Transverse colon (tissue), 4 donors: ENCODE measurements around the gene ZNF574.

ENCODE experiments used
- EP300 ChIP-seq: sonication (generic); formaldehyde crosslinking; IDR thresholded peaks from one replicate; pipeline ENCODE4 v1.6.1; 2017; ENCODE audit warnings: antibody characterized with exemption, low read depth
- POLR2A ChIP-seq: fragments of 450-650 bp; IDR thresholded peaks from one replicate; pipeline ENCODE4 v1.6.1; 2016; ENCODE audit warnings: antibody characterized with exemption, mild to moderate bottlenecking, moderate library complexity
- POLR2AphosphoS5 ChIP-seq, 3 donors: sonication (generic); formaldehyde crosslinking; IDR thresholded peaks; one replicate each; pipeline ENCODE4 v1.6.1; 2016; ENCODE audit warnings: antibody characterized with exemption in 3 of 3
- TF ChIP-seq, protein P1 (sequence below), 5 experiments: fragments of 200-600 bp in 3 of 5; fragments of 450-650 bp in 2 of 5; sonication (generic) in 3 of 5; IDR thresholded peaks; 1 replicate in 2 of 5; 2 replicates in 3 of 5; pipeline ENCODE4 v1.5.1; 2016 to 2017; ENCODE audit warnings: antibody characterized with exemption in 5 of 5, inconsistent platforms in 3 of 5, mild to moderate bottlenecking in 2 of 5, moderate library complexity in 1 of 5

DNA sequence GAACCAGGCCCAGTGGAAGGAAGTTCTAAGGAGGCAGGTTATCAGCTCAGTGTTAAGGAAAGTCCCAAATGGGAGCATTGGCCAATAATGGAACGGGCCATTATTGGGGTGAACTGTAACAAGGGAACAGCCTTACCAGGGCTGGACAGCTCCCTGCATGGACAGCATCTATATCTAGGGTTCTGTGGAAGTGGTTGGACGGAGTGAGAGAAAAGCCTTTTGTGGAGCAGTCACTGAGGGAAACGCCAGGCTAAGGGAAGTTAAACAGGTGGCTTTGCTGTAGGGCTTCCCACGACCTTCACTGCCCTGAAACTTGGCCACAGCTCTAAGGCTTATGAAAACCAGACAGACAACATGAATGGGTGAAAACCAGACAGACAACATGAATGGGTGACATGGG is 39.3 kb downstream of the ZNF574 start:
- TF ChIP-seq, protein P1, sequence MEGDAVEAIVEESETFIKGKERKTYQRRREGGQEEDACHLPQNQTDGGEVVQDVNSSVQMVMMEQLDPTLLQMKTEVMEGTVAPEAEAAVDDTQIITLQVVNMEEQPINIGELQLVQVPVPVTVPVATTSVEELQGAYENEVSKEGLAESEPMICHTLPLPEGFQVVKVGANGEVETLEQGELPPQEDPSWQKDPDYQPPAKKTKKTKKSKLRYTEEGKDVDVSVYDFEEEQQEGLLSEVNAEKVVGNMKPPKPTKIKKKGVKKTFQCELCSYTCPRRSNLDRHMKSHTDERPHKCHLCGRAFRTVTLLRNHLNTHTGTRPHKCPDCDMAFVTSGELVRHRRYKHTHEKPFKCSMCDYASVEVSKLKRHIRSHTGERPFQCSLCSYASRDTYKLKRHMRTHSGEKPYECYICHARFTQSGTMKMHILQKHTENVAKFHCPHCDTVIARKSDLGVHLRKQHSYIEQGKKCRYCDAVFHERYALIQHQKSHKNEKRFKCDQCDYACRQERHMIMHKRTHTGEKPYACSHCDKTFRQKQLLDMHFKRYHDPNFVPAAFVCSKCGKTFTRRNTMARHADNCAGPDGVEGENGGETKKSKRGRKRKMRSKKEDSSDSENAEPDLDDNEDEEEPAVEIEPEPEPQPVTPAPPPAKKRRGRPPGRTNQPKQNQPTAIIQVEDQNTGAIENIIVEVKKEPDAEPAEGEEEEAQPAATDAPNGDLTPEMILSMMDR (IDR thresholded peaks at IDR 0.05), result no peak
- TF ChIP-seq POLR2AphosphoS5 (IDR thresholded peaks at IDR 0.05) (no peak), POLR2A (no peak), EP300 (no peak)
